H4 (cell line): ENCODE data around the gene SPATA17. TPM values are rescaled to one million over a fixed set of nuclear protein-coding genes. Genes with fewer than 3 reads are reported as not detected.

ENCODE experiments used
- DNase-seq: peaks from one replicate; pipeline ENCODE4 v3.0.0-alpha.2; 2015; ENCODE audit warnings: low spot score
- total RNA-seq: library from RNA; depleted of rRNA; stranded (reverse); fragments of >200 nt; shearing (Covaris generic); gene quantifications from 2 replicates; pipeline ENCODE4 v1.2.3, GENCODE V29; 2014; rRNA removed

The SPATA17 gene
- total RNA-seq, 1 experiment from 2014 or later, result 0.27 TPM

GRCh38 chr1:217911908-217912307 is 280.8 kb downstream of the SPATA17 start:
- DNase-seq, result no peak

GRCh38 chr1:217917281-217917887 is 286.2 kb downstream of the SPATA17 start:
- no peak for DNase-seq

DNA sequence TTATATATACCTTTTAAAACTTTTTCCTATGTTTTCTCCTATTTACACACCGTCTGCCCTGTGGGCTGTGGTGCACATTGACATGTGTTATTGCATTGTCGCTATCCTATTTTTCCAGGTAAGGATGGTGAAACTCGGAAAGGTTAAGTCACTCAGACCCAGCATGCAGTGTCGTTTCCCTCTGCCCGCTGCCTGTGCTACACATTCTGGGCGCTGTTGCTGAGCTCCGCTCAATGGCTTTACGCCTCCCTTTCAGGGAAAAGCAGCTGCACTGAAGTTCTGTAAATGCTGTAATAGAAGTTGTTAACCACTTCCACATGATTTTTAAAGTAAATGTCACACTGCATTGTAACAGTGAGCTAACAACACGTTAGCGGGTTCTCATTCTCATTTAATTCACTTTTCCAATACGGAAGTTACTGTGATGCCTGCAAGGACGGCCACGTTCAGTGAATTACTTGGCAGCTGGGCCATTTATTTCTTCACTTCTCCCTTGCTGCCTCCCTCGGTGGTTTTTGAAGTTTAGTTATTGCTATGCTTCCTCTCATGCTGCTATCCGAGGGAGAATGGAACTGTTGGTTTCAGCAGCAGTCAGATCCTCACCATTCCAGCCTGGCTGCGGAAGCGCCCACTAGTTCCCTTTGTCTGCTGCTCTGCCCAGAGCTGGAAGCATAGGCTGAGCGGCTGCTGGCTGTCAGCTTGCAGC is 288.7 kb downstream of the SPATA17 start:
- no peak for DNase-seq

Other genes starting within 250 kb of the SPATA17 start
- gene GPATCH2, start 254 bp upstream of the SPATA17 start, total RNA-seq, result 9.9 and 10.5 TPM in 2 replicates